ENCODE results near the gene RNPEP. TPM values are rescaled to one million over a fixed set of nuclear protein-coding genes. Genes with fewer than 3 reads are reported as not detected.
A peak's percentile ranks its signal among the peaks of the same experiment; 100 is the strongest.
"Not testable (repeated sequence)": the region's sequence is repeated elsewhere in the genome, so short reads cannot be mapped to it uniquely, and the experiment has no call there.

Gene RNPEP
- polyA plus RNA-seq, 4 donors = 43.9 to 77.3 (median 55.9) TPM

- DNase-seq (ENCODE audit: low read depth in 4 of 4, low spot score in 3 of 4) = peak; percentile 75 to 83 (median 78)
Observed at GRCh38 chr1:202009326-202010179, 27.1 kb downstream of the RNPEP start.

DNA sequence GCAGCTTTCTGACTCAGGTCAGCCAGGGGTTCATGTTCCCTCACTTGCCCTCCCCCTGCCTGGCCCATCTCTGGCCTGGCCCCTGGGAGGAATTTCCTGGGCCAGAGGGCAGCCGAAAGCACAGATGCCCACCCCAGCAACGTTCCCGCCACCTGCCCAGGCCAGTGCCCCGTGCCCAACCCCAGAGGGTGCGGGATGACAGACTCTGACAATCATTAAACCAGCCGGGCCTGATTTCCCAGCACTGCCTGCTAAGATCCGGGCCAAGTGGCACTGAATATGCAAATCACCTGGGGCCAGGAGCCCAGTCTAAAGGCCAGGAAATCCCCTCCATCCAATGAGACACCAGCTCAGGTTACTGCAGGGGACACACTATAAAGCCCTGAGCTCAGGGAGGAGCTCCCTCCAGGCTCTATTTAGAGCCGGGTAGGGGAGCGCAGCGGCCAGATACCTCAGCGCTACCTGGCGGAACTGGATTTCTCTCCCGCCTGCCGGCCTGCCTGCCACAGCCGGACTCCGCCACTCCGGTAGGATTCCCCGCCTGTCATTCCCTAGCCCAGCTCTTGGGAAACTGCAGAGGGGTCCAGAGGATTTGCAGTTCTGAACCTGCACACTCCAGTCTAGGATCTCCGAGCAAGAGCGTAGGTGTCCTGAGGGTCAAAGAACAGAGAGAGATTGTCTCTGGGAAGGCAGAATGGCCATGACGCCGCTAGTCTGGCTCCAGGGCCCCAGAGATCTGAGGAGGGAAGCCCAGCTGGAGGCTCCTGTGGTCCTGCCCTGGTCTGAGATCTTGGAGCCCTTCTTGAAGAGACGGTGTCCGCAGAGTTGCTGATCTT lies 27.9 kb downstream of the RNPEP start, which contains the start of gene ELF3:
Gene ELF3, plus strand, starts transcription at position 408 of the 836 bp plus-strand sequence. CDS start 550 bp downstream, outside the sequence.
- DNase-seq (ENCODE audit: low read depth in 4 of 4, low spot score in 3 of 4) = peak; percentile 76 to 92 (median 82)

DNA sequence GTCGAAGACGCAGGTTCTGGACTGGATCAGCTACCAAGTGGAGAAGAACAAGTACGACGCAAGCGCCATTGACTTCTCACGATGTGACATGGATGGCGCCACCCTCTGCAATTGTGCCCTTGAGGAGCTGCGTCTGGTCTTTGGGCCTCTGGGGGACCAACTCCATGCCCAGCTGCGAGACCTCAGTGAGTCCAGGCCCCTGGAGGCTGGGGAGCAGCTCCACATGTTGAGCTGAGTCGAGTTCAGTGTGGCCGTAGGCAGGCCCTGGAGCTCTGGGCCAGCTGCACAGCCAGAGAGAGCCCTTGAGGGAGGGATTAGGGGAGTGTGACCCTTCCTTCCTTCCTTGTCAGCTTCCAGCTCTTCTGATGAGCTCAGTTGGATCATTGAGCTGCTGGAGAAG lies 29.5 kb downstream of the RNPEP start:
- no peak for DNase-seq (ENCODE audit: low read depth in 4 of 4, low spot score in 3 of 4)

- no peak for DNase-seq (ENCODE audit: low read depth in 4 of 4, low spot score in 3 of 4)
Observed at GRCh38 chr1:202012544-202013478, 30.4 kb downstream of the RNPEP start.

- no peak for DNase-seq (ENCODE audit: low read depth in 4 of 4, low spot score in 3 of 4)
Observed at GRCh38 chr1:202013603-202014002, 31.2 kb downstream of the RNPEP start.

GRCh38 chr1:202014060-202014459 lies 31.6 kb downstream of the RNPEP start:
- no peak for DNase-seq (ENCODE audit: low read depth in 4 of 4, low spot score in 3 of 4)

- DNase-seq (ENCODE audit: low read depth in 4 of 4, low spot score in 3 of 4) = no peak
Observed at GRCh38 chr1:202014915-202015661, 32.6 kb downstream of the RNPEP start.

DNA sequence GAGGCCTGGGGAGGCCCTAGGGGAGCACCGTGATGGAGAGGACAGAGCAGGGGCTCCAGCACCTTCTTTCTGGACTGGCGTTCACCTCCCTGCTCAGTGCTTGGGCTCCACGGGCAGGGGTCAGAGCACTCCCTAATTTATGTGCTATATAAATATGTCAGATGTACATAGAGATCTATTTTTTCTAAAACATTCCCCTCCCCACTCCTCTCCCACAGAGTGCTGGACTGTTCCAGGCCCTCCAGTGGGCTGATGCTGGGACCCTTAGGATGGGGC lies 33.2 kb downstream of the RNPEP start:
- no peak for DNase-seq (ENCODE audit: low read depth in 4 of 4, low spot score in 3 of 4)

DNA sequence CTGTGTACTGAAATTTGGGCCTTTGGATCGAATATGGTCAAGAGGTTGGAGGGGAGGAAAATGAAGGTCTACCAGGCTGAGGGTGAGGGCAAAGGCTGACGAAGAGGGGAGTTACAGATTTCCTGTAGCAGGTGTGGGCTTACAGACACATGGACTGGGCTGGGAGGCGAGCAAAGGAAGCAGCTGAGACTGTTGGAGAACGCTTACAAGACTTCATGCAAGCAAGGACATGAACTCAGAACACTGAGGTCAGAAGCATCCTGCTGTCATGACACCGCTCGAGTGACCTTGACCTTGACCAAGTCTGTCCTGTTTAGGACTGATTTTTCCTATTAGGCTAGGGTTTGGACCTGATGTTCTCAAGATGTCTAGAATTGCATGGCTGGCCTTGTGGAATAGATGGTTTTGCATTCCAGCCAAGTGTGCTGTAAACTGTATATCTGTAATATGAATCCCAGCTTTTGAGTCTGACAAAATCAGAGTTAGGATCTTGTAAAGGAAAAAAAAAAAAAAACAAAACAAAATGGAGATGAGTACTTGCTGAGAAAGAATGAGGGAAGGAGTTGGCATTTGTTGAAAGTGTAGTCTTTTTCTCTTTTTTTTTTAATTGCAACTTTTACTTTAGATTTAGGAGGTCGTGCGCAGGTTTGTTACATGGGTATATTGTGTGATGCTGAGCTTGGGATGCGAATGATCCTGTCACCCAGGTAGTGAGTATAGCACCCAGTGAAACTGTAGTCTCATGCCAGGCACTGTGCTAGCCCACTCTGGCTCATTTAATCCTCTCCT lies 33.8 kb downstream of the RNPEP start:
- DNase-seq (ENCODE audit: low read depth in 4 of 4, low spot score in 3 of 4) = no peak

GRCh38 chr1:202016811-202017748 lies 34.6 kb downstream of the RNPEP start:
- DNase-seq (ENCODE audit: low read depth in 4 of 4, low spot score in 3 of 4) = no peak

- no peak for DNase-seq (ENCODE audit: low read depth in 4 of 4, low spot score in 3 of 4)
Observed at GRCh38 chr1:202017749-202018467, 35.5 kb downstream of the RNPEP start.

- DNase-seq (ENCODE audit: low read depth in 4 of 4, low spot score in 3 of 4) = no peak
Observed at GRCh38 chr1:202018468-202019234, 36.2 kb downstream of the RNPEP start.

- DNase-seq (ENCODE audit: low read depth in 4 of 4, low spot score in 3 of 4) = not testable (repeated sequence)
Observed at GRCh38 chr1:202019235-202019558, 36.7 kb downstream of the RNPEP start.

DNA sequence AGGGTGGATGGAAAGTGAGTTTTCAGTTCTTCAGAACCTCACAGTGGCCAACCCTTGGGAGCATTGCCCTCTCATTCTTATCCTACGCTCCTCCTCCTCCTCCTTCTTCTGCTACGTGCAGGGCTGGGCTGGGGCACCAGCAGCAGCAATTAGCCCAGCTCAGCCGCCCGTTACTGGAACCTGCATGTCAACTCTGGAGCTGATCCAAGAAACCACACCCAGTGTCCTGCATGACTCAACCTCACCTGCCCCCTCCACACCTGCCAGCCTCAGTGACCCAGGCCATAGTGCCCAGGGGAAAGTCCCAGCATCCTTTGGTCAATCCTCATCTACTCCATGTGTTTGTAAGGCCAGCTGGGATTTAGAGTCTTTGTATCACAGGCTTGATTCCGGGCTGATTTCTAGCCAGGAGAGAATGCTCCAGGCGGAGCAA lies 40.6 kb downstream of the RNPEP start:
- peak in 1 of 4 donors; percentile 60 for DNase-seq (ENCODE audit: low read depth in 4 of 4, low spot score in 3 of 4)

DNA sequence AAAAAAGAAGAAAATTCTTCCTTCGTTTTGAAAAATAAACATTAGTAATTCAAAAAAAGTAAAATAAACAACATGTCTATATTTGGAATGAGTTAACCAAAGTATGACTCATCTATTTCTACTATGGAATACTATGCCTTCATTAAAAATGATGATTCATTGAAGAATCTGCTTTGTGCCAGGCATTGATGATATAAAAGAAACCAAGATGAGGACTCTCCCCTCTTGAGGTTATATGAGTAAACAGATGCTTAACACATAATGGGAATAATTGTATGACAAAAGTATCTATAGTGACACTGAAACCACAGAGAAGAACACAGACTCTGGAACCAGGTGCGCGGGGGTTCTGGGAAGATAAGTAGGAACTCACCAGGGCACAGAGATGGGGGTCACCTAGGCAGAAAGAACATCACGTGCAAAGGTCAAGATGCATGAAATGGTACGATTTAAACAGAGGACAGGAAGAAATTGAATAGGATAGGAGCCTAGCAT lies 46.8 kb downstream of the RNPEP start:
- no peak for DNase-seq (ENCODE audit: low read depth in 4 of 4, low spot score in 3 of 4)

DNA sequence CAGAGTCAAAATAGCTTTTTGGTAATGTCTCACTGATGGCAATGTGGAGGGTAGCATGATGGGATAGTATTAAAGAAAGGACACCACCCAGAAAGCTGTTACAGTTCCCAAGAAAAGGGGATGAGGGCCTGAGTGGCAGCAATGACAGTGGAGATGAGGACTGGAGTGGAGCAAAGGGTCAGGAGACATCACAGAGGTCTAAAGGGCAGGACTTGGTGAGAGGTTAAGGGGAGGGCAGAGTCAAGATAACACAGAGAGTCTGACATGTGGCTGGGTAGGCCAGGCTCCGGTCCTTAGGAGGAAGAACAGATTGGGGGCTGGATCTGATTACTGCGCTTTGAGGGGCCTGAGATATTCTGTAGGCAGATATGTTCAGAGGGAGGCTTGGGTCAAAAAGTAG lies 47.3 kb downstream of the RNPEP start:
- DNase-seq (ENCODE audit: low read depth in 4 of 4, low spot score in 3 of 4) = no peak

DNA sequence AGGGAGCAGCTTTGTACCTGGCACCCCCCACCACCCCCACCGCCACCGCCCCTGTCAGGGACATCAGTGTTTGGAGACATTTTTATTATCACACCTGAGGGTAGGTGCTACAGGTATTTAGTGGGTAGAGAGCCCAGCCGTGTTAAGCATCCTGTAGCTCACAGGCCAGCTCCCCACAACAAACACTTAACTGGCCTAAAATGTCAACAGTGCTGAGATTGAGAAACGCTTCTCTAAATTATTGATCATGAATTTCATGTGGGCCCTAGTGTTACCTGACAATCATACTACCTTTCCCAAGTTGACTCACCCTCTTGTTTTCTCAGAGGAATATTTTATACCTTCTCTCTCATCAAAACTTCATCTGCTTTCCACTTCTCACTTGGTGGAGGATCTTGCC lies 49.3 kb downstream of the RNPEP start:
- DNase-seq (ENCODE audit: low read depth in 4 of 4, low spot score in 3 of 4) = no peak

Measured in left renal pelvis (tissue), 4 donors.